Natural killer cell (primary cell): ENCODE data around the gene DDIT3. TPM values are rescaled to one million over a fixed set of nuclear protein-coding genes. Genes with fewer than 3 reads are reported as not detected.

Source experiments
- ATAC-seq, 3 donors: fragments of 150-1000 bp in 2 of 3; fragments of 200-7000 bp in 1 of 3; cut with Tn5 transposase; 1 replicate in 1 of 3; 2 replicates in 2 of 3; pipeline ENCODE4 v1.10.0; 2021; ENCODE audit warnings: mild to moderate bottlenecking in 2 of 3, moderate library complexity in 2 of 3
- DNase-seq, 2 donors: peaks; one replicate each; pipeline versions ENCODE4 v3.0.0 to v3.0.0-alpha.2; 2013 to 2021; ENCODE audit warnings: mixed read lengths in 1 of 2
- H3K27ac ChIP-seq: one replicate; pipeline ENCODE4 v1.5.1; 2013; ENCODE audit warnings: mild to moderate bottlenecking, low read length
- H3K27me3 ChIP-seq: one replicate; pipeline ENCODE4 v1.6.1; 2013; ENCODE audit warnings: low read length; ENCODE audit not compliant: control insufficient read depth, insufficient read depth
- H3K36me3 ChIP-seq: one replicate; pipeline ENCODE4 v1.6.1; 2013; ENCODE audit warnings: low read length; ENCODE audit not compliant: control insufficient read depth, insufficient read depth
- H3K4me1 ChIP-seq: one replicate; pipeline ENCODE4 v1.6.1; 2013; ENCODE audit warnings: low read length; ENCODE audit not compliant: control insufficient read depth, insufficient read depth
- H3K4me3 ChIP-seq: one replicate; pipeline ENCODE4 v1.5.1; 2013; ENCODE audit warnings: low read length
- H3K9me3 ChIP-seq: one replicate; pipeline ENCODE4 v1.6.1; 2013; ENCODE audit warnings: low read length; ENCODE audit not compliant: control insufficient read depth, insufficient read depth
- H3K27ac Mint-ChIP-seq, 2 donors: one replicate each; pipeline ENCODE4 v1.8.0; 2022; ENCODE audit warnings: mild to moderate bottlenecking in 2 of 2, mixed read lengths in 2 of 2, moderate library complexity in 1 of 2
- H3K27me3 Mint-ChIP-seq, 2 donors: one replicate each; pipeline ENCODE4 v1.8.0; 2022; ENCODE audit warnings: low read depth in 2 of 2, mixed read lengths in 2 of 2
- H3K36me3 Mint-ChIP-seq: one replicate; pipeline ENCODE4 v1.8.0; 2022; ENCODE audit warnings: mixed read lengths
- H3K4me1 Mint-ChIP-seq, 2 donors: one replicate each; pipeline ENCODE4 v1.8.0; 2022; ENCODE audit warnings: mixed read lengths in 2 of 2
- H3K4me3 Mint-ChIP-seq: one replicate; pipeline ENCODE4 v1.8.0; 2022; ENCODE audit warnings: mild to moderate bottlenecking, moderate library complexity, mixed read lengths
- H3K9me3 Mint-ChIP-seq, 2 donors: one replicate each; pipeline ENCODE4 v1.8.0; 2022; ENCODE audit warnings: mixed read lengths in 2 of 2
- CTCF ChIP-seq: fragments of 200-600 bp; IDR thresholded peaks from one replicate; pipeline ENCODE4 v1.8.0; 2022; ENCODE audit warnings: antibody characterized with exemption
- WGBS: methylation state at CpG from one replicate; pipeline ENCODE4 v1.1.7; 2013; ENCODE audit warnings: missing lambda C conversion rate; ENCODE audit not compliant: insufficient coverage; 5-methylcytosine and 5-hydroxymethylcytosine counted together
- intact Hi-C: fragments of 100-400 bp; cut with micrococcal nuclease; formaldehyde crosslinking; loops from one replicate; pipeline ENCODE4 v1.14.2; 2022
- total RNA-seq, 4 donors: library from RNA; stranded (reverse); fragments of 120-200 nt in 1 of 4; gene quantifications; one replicate each; pipeline versions ENCODE4 v1.2.3 to v1.2.4, GENCODE V29; 2013 to 2022

DDIT3 gene
- total RNA-seq, 3 donors from 2014 or later (not counting 1 experiment from before 2014, with no cell fraction given) = 117 to 318 (median 182) TPM

DNA sequence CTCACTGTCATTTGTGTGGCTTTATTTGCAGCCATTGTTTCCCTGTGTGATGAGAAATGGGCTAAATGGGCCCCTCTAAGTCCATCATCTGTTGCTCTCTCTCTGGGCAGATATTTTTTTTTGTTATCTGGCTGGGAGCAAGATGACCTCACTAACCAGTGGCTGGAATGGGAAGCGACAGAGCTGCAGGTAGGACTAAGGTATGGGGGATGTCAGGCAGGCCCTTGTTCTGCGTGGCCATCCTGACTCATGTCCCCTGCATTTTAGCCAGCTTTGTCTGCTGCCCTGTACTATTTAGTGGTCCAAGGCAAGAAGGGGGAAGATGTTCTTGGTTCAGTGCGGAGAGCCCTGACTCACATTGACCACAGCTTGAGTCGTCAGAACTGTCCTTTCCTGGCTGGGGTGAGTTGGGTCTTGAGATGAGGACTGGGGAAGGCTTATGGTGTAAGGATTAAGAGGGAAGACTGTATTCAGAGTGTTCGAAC lies 31.1 kb downstream of the DDIT3 start:
- Mint-ChIP-seq H3K27me3 (no peaks in the 10 kb centered on the region), H3K36me3 (peaks cover 11% of the 10 kb centered on the region), H3K27ac (peak overlapping the region; percentile 88 to 92), H3K9me3 (no peaks in the 10 kb centered on the region), H3K4me3 (peak overlapping the region; percentile 92), H3K4me1 (peaks cover 23 to 29% of the 10 kb centered on the region in 2 donors)
- Histone ChIP-seq H3K4me3 (no peak overlapping the region), H3K36me3 (peaks cover 34% of the 10 kb centered on the region), H3K27me3 (no peaks in the 10 kb centered on the region), H3K27ac (no peak overlapping the region), H3K9me3 (no peaks in the 10 kb centered on the region), H3K4me1 (peaks cover 20% of the 10 kb centered on the region)
- intact Hi-C loops = no loop called here
- no peak for TF ChIP-seq CTCF
- ATAC-seq = no peak
- no peak for DNase-seq
- WGBS = 91% methylated on average over 4 of the region's 5 CpGs

DNA sequence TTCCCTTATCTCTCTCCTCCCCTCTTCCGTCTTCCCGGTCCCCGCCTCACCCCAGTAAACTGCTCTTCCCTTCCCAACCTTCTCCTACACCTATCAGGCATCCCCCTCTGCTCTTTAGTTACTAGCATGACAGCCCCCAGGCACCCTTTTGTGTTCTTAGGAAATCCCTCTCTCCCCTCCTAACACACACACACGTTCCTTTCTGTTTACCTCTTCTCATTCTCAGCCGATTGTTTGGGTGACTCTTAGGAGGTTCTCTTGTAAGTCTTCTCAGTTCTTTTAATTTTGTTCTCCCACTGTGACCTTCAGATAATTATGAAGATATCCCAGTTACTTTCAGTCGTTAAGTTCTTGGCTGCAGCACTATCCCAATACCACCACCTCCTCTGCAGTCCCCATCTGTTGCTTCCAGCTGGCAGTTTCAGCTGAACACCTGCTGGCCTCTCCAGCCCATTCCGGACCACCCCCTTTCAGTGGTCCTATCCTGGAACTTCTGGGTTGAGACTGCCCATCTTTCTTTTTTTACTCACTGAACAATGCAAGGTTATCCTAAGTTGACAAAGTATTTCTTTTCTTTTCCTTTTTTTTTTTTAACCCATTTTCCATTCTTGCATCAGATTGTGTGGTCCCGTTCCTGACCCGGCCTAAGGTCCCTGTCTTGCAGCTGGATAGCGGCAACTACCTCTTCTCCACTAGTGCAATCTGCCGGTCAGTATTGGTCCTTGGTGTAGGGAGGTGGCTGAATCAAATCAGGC lies 31.7 kb downstream of the DDIT3 start:
- Mint-ChIP-seq H3K36me3 (peaks cover 11% of the 10 kb centered on the region), H3K27me3 (no peaks in the 10 kb centered on the region), H3K4me3 (peak overlapping the region; percentile 92), H3K4me1 (peaks cover 23 to 29% of the 10 kb centered on the region in 2 donors), H3K27ac (peak overlapping the region; percentile 88 to 92), H3K9me3 (no peaks in the 10 kb centered on the region)
- H3K4me3 ChIP-seq = peak overlapping the region; percentile 86
- H3K36me3 ChIP-seq = peaks cover 32% of the 10 kb centered on the region
- peak overlapping the region; percentile 79 for H3K27ac ChIP-seq
- TF ChIP-seq CTCF = no peak
- ATAC-seq = peak in 1 of 3 donors; percentile 0
- no peaks in the 10 kb centered on the region for H3K27me3 ChIP-seq
- intact Hi-C loops = no loop called here
- no peak for DNase-seq
- 28% methylated on average over 10 of the region's 11 CpGs for WGBS
- H3K4me1 ChIP-seq = peaks cover 20% of the 10 kb centered on the region
- H3K9me3 ChIP-seq = no peaks in the 10 kb centered on the region

DNA sequence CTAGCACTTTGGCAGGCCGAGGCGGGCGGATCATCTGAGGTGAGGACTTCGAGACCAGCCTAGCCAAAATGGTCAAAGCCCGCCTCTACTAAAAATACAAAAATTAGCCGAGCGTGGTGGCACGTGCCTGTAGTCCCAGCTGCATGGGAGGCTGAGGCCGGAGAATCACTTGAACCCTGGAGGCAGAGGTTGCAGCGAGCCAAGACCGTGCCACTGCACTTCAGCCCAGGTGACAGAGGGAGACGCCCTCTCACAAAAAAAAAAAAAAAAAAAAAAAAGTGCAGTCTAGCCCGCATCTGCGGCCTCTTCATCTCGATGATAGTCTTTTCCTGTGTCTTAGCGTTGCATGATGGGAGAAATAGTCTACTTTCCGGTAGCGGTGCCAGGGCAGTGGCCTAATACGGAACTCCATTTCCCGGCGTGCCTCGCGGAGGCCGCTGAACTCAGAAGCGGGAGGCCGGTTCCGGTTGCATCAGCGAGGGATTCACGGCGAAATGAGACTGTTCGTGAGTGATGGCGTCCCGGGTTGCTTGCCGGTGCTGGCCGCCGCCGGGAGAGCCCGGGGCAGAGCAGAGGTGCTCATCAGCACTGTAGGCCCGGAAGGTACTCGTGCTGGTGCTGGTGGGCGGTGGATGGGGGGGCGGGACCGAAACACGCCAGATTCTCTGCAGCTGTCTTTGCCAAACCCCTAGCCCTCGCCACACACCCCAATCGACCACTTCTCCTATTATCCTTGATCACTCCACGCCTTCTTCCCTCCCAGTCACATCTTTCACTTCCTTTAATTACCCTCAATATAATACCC lies 32.5 kb downstream of the DDIT3 start, which contains the start of gene MARS1:
Gene MARS1 (plus strand): TSS at position 472 of the 805 bp plus-strand sequence. CDS start 23 bp downstream, at position 495.
- Histone ChIP-seq H3K4me1 (peaks cover 20% of the 10 kb centered on the region), H3K36me3 (peaks cover 30% of the 10 kb centered on the region), H3K27ac (peak within 1 kb of the TSS; percentile 79), H3K27me3 (no peaks in the 10 kb centered on the region), H3K4me3 (peak within 1 kb of the TSS; percentile 86), H3K9me3 (no peaks in the 10 kb centered on the region)
- Mint-ChIP-seq H3K9me3 (no peaks in the 10 kb centered on the region), H3K36me3 (peaks cover 11% of the 10 kb centered on the region), H3K4me1 (peaks cover 23 to 34% of the 10 kb centered on the region in 2 donors), H3K4me3 (peak within 1 kb of the TSS; percentile 92), H3K27ac (peak within 1 kb of the TSS; percentile 88 to 92), H3K27me3 (no peaks in the 10 kb centered on the region)
- DNase-seq (peak; percentile 83 to 97), ATAC-seq (peak; percentile 96 to 99 (median 98))
- intact Hi-C loops = loop anchor here (1.0 to 2.0 kb wide), 2 partner anchors 8 to 35 kb away; partner anchors contain the start of genes ARHGAP9 and MBD6
- no peak for TF ChIP-seq CTCF
- WGBS = 14% methylated on average over 47 of the region's 47 CpGs
